Ishikawa (cell line): ENCODE measurements around the gene HOXA3.
A peak's percentile ranks its signal among the peaks of the same experiment; 100 is the strongest.

Experiments
- CEBPB ChIP-seq: IDR thresholded peaks from 2 replicates; pipeline ENCODE4 v1.6.1; 2012
- CREB1 ChIP-seq: IDR thresholded peaks from 2 replicates; pipeline ENCODE4 v1.6.1; 2012; ENCODE audit warnings: low read depth
- EGR1 ChIP-seq: IDR thresholded peaks from 2 replicates; pipeline ENCODE4 v1.6.1; 2012
- EP300 ChIP-seq: IDR thresholded peaks from 2 replicates; pipeline ENCODE4 v1.6.1; 2012; ENCODE audit warnings: borderline replicate concordance
- FOXM1 ChIP-seq: IDR thresholded peaks from 2 replicates; pipeline ENCODE4 v1.6.1; 2012; ENCODE audit warnings: low read depth, borderline replicate concordance
- MAX ChIP-seq: IDR thresholded peaks from 2 replicates; pipeline ENCODE4 v1.6.1; 2012
- NFIC ChIP-seq: IDR thresholded peaks from 2 replicates; pipeline ENCODE4 v1.6.1; 2012
- RAD21 ChIP-seq: IDR thresholded peaks from 2 replicates; pipeline ENCODE4 v1.6.1; 2012; ENCODE audit warnings: low read depth
- REST ChIP-seq: IDR thresholded peaks from 2 replicates; pipeline ENCODE4 v1.6.1; 2012; ENCODE audit warnings: low read depth, mild to moderate bottlenecking
- TAF1 ChIP-seq: IDR thresholded peaks from 2 replicates; pipeline ENCODE4 v1.6.1; 2012; ENCODE audit warnings: low read depth, mild to moderate bottlenecking
- TCF12 ChIP-seq: IDR thresholded peaks from 2 replicates; pipeline ENCODE4 v1.6.1; 2012; ENCODE audit warnings: low read depth
- TEAD4 ChIP-seq: IDR thresholded peaks from 2 replicates; pipeline ENCODE4 v1.6.1; 2012
- USF1 ChIP-seq: IDR thresholded peaks from 2 replicates; pipeline ENCODE4 v1.6.1; 2012
- YY1 ChIP-seq: IDR thresholded peaks from 2 replicates; pipeline ENCODE4 v1.6.1; 2012; ENCODE audit warnings: low read depth
- ZBTB7A ChIP-seq: IDR thresholded peaks from 2 replicates; pipeline ENCODE4 v1.6.1; 2012; ENCODE audit warnings: low read depth

HOXA3 gene

GRCh38 chr7:27149842-27150567, 2.4 kb downstream of the HOXA3 start:
- no peak; the same call in 1 of the 2 replicates for TF ChIP-seq NFIC
- TF ChIP-seq RAD21: no peak

GRCh38 chr7:27148756-27149641, 3.4 kb downstream of the HOXA3 start:
- no peak for TF ChIP-seq EGR1
- TF ChIP-seq TEAD4: no peak
- TF ChIP-seq NFIC: 0 out of 2 replicates have a peak, but pooled peaks have one; percentile 31

- 0 out of 2 replicates have a peak, but pooled peaks have one; percentile 11 for TF ChIP-seq TAF1
- TF ChIP-seq NFIC: no peak
These were observed 4.2 kb downstream of the HOXA3 start for GRCh38 chr7:27148031-27148755.

GRCh38 chr7:27147199-27148030, 5.0 kb downstream of the HOXA3 start, which contains the start of gene HOXA6:
HOXA6 (minus strand) TSS chr7:27147774; CDS start chr7:27147749, 25 bp downstream.
- TF ChIP-seq USF1: peak; percentile 85
- no peak for TF ChIP-seq TAF1

GRCh38 chr7:27146491-27147198, 5.7 kb downstream of the HOXA3 start:
- TF ChIP-seq CEBPB (no peak), CREB1 (no peak), RAD21 (no peak), FOXM1 (no peak), YY1 (no peak), USF1 (no peak), REST (no peak), TEAD4 (no peak), NFIC (no peak)

GRCh38 chr7:27145914-27146412, 6.4 kb downstream of the HOXA3 start:
- TF ChIP-seq FOXM1 (no peak), YY1 (no peak), CREB1 (no peak), RAD21 (no peak), USF1 (no peak), TEAD4 (no peak), TCF12 (no peak), NFIC (no peak), CEBPB (no peak), EP300 (no peak), EGR1 (no peak), MAX (no peak), ZBTB7A (no peak), REST (no peak), TAF1 (no peak)
